H4 (cell line): ENCODE results near the gene PGC. TPM values are rescaled to one million over a fixed set of nuclear protein-coding genes. Genes with fewer than 3 reads are reported as not detected.
A peak's percentile ranks its signal among the peaks of the same experiment; 100 is the strongest.

Source experiments
- DNase-seq: peaks from one replicate; pipeline ENCODE4 v3.0.0-alpha.2; 2015; ENCODE audit warnings: low spot score
- total RNA-seq: library from RNA; depleted of rRNA; stranded (reverse); fragments of >200 nt; shearing (Covaris generic); gene quantifications from 2 replicates; pipeline ENCODE4 v1.2.3, GENCODE V29; 2014; rRNA removed

Gene PGC
- total RNA-seq, result not detected in 2 replicates

GRCh38 chr6:41747256-41748101 lies at the start of gene PGC:
Gene PGC, minus strand, starts transcription at chr6:41747397. Its CDS starts 63 bp downstream, at chr6:41747334.
- no peak for DNase-seq

GRCh38 chr6:41796474-41796873 lies 49.3 kb upstream of the PGC start:
- no peak for DNase-seq

GRCh38 chr6:41791984-41792383 lies 44.8 kb upstream of the PGC start:
- DNase-seq, result no peak

- DNase-seq, result no peak
These were observed 44.1 kb upstream of the PGC start for GRCh38 chr6:41791305-41791704.

DNA sequence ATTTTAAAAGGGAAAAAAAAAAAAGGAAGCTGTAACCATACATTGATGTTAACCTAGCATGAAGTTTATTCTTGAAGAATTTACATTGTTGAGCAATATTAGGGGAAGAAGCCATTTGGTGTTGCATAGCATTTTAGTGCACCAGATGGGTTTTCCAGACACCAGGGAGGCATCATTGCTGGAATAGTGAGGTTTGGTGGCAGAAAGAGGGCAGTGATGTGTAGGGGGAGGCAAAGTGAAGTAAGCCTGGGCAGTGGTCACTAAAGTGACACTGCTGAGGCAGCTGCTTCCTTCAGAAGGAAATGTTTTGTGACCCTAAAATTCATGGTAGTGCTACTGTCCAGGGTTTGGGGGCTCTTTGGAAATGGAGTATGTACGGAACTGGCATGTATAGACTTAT lies 42.8 kb upstream of the PGC start:
- DNase-seq, result no peak

DNA sequence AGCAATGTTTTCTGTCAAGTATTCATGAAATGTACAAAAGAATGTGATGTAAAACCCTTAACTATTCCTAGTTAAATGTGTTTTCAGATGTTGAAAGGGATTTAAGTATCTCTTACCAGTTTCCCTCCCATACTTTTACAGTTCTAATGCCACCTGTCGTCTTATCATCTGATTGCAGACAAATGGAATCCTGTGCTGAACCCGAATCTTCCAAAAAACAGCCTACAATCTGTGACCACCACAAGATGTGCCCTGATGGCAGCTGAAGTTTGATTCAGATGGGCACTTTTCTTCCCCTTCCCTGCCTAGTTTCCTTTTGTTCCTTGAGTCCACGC lies 42.2 kb upstream of the PGC start:
- no peak for DNase-seq

- peak; percentile 94 for DNase-seq
These were observed 40.2 kb upstream of the PGC start, which contains the start of gene TOMM6 for GRCh38 chr6:41787219-41787917. Gene TOMM6, plus strand, starts transcription at chr6:41787694. Its CDS starts 4 bp downstream, at chr6:41787698.

- DNase-seq, result peak; percentile 64
These were observed 39.4 kb upstream of the PGC start for GRCh38 chr6:41786451-41787218.

DNA sequence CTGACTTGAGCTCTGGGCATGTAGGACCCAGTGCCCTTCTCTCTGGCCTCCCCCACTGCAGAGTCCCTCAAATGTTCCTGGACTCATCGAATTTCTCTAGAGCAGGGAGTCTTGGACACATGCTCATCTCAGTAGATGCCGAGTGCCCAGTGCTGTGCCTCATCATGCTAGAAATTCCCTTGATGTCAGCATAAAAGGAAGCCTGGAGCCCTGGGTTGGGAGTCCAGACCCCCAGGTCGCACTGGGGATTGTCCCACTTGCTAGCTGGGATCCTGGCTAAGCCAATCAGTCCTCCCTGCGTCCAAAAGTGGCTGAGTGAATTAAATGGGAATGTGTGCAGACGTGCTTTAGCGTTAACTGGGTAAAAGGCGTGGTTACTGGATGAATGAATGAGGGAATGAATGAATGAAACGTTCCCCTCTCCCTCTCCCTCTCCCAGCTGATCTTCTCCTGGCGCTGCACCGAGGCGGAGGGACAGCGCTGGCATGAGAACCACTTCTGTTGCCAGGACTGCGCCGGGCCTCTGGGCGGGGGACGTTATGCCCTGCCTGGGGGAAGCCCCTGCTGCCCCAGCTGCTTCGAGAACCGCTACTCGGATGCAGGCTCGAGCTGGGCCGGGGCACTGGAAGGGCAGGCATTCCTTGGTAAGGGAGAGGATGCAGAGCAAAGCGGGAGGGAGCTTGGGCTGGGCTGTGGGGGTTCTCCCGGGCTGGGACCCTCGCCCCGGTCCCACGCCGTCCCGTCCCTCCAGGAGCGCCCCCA lies 38.7 kb upstream of the PGC start:
- DNase-seq, result no peak

DNA sequence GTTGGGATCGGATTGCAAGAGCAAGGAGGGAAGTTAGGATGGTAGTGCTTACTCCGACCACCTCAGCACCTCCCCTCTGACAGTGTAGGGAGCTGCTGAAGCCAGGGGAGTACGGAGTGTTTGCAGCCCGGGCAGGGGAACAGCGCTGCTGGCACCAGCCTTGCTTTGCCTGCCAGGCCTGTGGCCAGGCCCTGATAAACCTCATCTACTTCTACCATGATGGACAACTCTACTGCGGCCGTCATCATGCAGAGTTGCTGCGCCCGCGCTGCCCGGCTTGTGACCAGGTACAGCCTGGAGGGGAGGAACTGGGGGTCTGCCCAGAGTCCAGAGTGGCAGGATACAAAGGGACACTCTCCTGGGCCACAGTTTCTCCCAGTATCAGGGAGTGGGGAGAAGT lies 38.1 kb upstream of the PGC start:
- DNase-seq, result no peak

DNA sequence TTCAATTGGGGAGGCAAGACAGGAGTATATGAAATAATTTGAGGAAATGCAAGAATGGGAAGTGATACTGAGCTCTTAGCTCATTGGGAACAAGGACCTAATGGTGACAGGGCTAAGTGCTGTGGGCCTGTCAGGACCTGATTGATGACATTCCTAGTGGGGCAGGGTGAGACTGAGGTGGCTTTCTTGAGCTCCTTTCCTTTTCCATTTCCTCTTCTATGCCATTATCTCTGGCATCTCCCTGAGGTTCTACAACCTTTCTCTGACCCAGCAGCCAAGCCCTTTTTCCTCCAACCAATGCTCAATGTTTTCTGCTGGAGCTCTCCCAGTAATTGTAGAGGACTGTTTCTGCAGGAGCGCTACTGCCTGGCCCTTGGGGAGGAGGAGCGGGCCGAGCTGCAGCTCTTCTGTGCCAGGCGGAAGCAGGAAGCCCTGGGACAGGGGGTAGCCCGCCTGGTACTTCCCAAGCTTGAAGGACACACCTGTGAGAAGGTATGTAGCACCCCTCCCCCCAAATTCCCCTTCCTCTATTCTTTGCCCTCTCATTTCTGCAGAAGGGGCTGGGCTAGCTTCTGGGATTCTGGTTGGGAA lies 37.5 kb upstream of the PGC start:
- no peak for DNase-seq

- no peak for DNase-seq
These were observed 36.0 kb upstream of the PGC start for GRCh38 chr6:41783106-41783780.

DNA sequence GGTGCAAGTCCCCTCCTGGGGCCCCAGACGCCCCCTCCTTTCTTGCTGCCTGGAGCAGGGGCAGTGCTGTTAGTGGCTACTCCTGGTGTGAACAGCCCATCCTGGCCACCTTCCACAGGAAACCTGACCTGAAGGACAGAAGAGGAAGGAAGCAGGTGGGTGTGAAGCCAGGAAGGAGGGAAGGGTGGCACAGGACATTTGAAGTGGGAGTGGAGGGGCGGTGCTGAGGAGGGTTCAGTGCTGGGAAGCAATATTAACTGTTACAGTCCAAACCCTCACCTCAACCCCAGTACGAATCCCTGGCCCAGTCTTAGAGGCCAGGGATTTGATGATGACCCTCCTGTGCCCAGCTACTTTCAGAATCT lies 34.2 kb upstream of the PGC start:
- DNase-seq, result no peak

- DNase-seq, result peak; percentile 41
These were observed 33.6 kb upstream of the PGC start, which contains the start of gene PRICKLE4 for GRCh38 chr6:41780551-41781365. Gene PRICKLE4, plus strand, starts transcription at chr6:41780782. Its CDS starts 2,692 bp downstream, at chr6:41783474.

GRCh38 chr6:41779788-41780550 lies 32.8 kb upstream of the PGC start, which contains the start of gene FRS3:
Gene FRS3, minus strand, starts transcription at chr6:41779900. Its CDS starts 2,913 bp downstream, at chr6:41776987.
- DNase-seq, result peak; percentile 92

DNA sequence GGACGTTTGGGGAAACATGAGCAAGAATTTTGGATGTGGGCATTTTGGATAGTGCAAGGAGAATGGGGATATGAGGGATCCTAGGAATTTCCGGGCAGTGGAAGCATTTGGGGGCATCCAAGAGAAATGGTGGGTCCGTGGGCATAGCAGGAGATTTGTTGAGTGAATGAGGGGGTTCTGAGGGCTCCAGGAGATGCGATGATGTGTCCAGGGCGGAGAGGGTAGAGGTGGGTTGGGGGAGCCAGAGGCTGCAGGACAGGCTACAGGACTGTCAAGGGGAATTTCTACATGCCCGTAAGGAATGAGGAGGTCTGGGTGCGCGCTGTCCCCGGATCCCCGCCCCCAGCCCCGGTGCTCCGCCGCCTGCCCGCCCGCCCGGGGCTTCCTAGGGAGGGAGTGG lies 32.1 kb upstream of the PGC start:
- no peak for DNase-seq

GRCh38 chr6:41778895-41779294 lies 31.7 kb upstream of the PGC start:
- DNase-seq, result no peak

- no peak for DNase-seq
These were observed 30.5 kb upstream of the PGC start for GRCh38 chr6:41777551-41778285.
